ENCODE data around the gene MAPK4.
"Not testable (repeated sequence)": the region's sequence is repeated elsewhere in the genome, so short reads cannot be mapped to it uniquely, and the experiment has no call there.

The MAPK4 gene

DNA sequence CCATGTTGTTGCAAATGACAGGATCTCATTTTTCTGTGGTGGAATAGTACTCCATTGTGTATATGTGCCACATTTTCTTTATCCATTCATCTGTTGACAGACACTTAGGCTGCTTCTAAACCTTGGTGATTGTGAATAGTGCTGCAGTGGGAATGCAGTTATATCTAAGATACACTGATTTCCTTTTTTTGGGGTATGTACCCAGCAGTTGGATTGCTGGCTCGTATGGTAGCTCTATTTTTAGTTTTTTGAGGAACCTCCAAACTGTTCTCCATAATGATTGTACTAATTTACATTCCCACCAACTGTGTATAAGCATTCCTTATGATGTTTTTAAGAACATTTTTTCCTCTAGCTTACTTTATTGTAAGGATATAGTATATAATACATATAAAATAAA, 8.2 kb upstream of the MAPK4 start:
- not testable (repeated sequence) for H3K4me1 ChIP-seq (ENCODE audit: control insufficient read depth, insufficient read depth, low read length, unreplicated experiment); H2AFZ ChIP-seq (ENCODE audit: low read length, unreplicated experiment); H3K27ac ChIP-seq (ENCODE audit: low read depth, low read length); H3K79me2 ChIP-seq (ENCODE audit: control insufficient read depth, insufficient read depth, low read length, unreplicated experiment); H3K27me3 ChIP-seq (ENCODE audit: insufficient read depth, low read length); H3K4me3 ChIP-seq (ENCODE audit: low read depth, low read length); H3K36me3 ChIP-seq (ENCODE audit: insufficient read depth, low read length)

DNA sequence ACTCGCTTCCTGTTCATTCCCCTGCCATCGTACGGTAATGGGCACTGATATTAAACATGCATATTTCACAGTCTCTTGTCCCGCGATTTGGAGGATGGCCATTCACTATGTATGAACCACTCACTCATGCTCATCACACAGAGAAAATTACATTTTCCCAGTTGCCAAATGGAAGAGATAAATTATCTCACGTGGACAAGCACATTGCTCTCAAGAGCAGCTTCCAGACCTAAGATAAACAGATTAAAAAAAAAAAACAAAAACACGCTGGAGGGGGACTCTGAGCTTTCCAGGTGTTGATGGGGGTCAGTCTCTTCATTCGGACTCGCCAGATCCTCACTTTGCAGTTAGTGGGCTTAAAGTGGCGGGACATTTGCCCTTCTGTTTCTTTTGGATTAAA, 1.7 kb upstream of the MAPK4 start:
- H3K4me1 ChIP-seq (ENCODE audit: control insufficient read depth, insufficient read depth, low read length, unreplicated experiment): no peaks in the 10 kb centered on the region
- H3K79me2 ChIP-seq (ENCODE audit: control insufficient read depth, insufficient read depth, low read length, unreplicated experiment): no peaks in the 10 kb centered on the region
- peaks cover 58% of the 10 kb centered on the region for H3K27me3 ChIP-seq (ENCODE audit: insufficient read depth, low read length)
- H3K36me3 ChIP-seq (ENCODE audit: insufficient read depth, low read length): no peaks in the 10 kb centered on the region
- H3K4me3 ChIP-seq (ENCODE audit: low read depth, low read length): no peak overlapping the region
- no peak overlapping the region for H2AFZ ChIP-seq (ENCODE audit: low read length, unreplicated experiment)
- no peak overlapping the region for H3K27ac ChIP-seq (ENCODE audit: low read depth, low read length)

DNA sequence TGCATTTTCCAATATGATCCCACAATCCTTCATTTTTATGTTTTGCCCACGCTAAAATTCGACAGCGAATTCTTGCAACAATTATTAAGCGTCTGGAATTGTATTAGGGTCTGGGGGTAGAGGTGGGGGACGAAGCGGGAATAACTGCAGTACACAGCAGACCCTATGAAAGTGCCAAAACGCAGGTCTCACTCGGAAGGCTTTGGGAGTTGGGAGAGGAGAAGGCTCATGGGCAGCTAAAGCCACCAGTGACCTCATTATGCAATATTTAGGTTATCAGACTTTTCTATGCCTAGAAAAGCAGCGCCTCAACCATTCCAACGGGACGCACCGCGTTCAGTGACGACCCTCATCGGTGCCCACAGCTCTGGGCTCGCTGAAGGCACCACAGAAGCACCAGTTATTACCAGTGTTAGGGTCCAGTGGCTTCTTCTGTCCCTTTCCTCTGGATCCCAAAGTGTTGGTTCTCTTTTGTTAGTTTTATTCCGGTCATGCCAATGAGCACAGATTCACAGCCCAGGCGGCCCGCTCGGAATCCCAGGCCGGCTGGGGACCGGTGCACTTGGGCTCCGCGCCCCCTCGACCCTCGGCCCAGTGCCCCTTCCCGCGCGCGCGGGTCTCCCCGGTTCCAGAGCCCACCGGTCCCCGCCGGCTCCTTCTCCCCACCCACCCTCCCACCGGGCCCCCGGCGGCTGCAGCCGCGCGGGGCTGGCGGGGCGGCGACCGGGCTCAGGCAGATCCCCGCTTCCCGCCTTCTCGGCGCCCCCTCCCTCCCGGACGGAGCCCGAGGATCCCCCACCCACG, 737 bp upstream of the MAPK4 start:
- Histone ChIP-seq H3K27ac (ENCODE audit: low read depth, low read length) (no peak overlapping the region), H3K27me3 (ENCODE audit: insufficient read depth, low read length) (peaks cover 68% of the 10 kb centered on the region), H3K36me3 (ENCODE audit: insufficient read depth, low read length) (no peaks in the 10 kb centered on the region), H3K79me2 (ENCODE audit: control insufficient read depth, insufficient read depth, low read length, unreplicated experiment) (no peaks in the 10 kb centered on the region), H3K4me3 (ENCODE audit: low read depth, low read length) (no peak overlapping the region), H2AFZ (ENCODE audit: low read length, unreplicated experiment) (no peak overlapping the region), H3K4me1 (ENCODE audit: control insufficient read depth, insufficient read depth, low read length, unreplicated experiment) (no peaks in the 10 kb centered on the region)

DNA sequence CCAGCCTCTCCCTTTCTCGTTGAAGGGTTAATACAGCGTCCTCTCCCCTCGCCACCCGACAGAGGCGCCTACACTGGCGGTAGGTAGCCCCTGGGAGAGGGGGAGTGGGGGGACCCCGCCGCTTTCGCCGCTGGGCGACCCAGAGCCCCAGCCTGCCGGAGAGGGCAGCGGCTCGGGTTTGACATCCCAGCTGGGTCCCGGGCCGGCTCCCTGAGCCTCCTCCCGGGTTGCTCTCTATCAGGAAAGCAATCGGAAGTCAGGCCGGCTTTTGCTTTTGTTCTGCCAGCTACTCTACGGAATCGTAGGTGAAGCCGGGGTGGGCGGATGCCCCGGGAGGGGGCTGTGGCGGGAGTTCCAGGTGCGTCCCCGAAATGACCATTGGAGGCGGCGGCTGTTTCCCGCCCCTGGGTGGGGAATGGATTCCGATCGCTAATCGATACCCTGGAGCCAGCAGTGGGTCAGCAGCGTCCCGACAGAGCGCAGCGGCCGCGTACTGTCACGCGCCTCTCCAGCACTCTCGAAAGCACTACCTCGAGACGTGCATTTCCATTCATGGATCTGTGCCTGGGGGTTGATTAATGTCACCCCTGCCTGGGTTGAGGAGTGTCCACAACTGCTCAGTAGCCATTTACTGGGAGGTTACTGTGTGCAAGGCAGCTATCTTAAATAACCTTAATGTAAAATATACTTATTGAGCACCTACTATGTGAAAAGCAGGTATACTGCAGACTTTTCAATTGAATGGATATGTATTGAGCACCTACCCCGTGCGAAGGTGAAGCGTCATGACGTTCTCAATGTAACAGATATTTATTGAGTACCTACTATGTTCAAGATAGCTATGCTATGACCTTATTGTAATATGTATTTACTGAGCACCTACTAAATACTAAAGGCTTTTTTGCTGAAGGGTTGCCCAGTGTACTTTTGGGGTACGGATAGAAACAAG, 1.1 kb downstream of the MAPK4 start:
- Histone ChIP-seq H2AFZ (ENCODE audit: low read length, unreplicated experiment) (no peak overlapping the region), H3K4me1 (ENCODE audit: control insufficient read depth, insufficient read depth, low read length, unreplicated experiment) (no peaks in the 10 kb centered on the region), H3K27me3 (ENCODE audit: insufficient read depth, low read length) (peaks cover 79% of the 10 kb centered on the region), H3K4me3 (ENCODE audit: low read depth, low read length) (peak overlapping the region; percentile 66), H3K79me2 (ENCODE audit: control insufficient read depth, insufficient read depth, low read length, unreplicated experiment) (no peaks in the 10 kb centered on the region), H3K27ac (ENCODE audit: low read depth, low read length) (no peak overlapping the region), H3K36me3 (ENCODE audit: insufficient read depth, low read length) (no peaks in the 10 kb centered on the region)

DNA sequence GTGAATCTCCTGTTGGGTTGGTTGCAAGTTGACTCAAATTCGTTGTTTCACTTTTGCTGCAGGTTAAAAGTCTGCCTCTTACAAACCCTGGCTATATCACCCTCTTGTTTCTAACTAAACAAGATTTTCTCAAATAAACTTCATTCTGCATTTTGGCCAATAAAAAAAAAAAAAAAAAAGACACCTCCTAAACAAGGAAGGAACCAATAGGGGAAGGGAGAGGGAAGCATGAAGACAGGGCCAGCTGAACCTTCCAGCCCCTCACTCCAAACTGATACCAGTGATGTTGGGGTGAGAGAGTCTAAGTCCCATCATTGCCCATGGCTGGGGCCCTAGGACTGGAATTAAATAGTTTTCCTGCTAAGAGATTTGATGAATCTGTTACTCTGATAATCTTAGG, 2.4 kb downstream of the MAPK4 start:
- not testable (repeated sequence) for H3K4me1 ChIP-seq (ENCODE audit: control insufficient read depth, insufficient read depth, low read length, unreplicated experiment); H3K79me2 ChIP-seq (ENCODE audit: control insufficient read depth, insufficient read depth, low read length, unreplicated experiment); H3K4me3 ChIP-seq (ENCODE audit: low read depth, low read length); H3K27ac ChIP-seq (ENCODE audit: low read depth, low read length); H2AFZ ChIP-seq (ENCODE audit: low read length, unreplicated experiment); H3K36me3 ChIP-seq (ENCODE audit: insufficient read depth, low read length)
- peaks cover 77% of the 10 kb centered on the region for H3K27me3 ChIP-seq (ENCODE audit: insufficient read depth, low read length)

DNA sequence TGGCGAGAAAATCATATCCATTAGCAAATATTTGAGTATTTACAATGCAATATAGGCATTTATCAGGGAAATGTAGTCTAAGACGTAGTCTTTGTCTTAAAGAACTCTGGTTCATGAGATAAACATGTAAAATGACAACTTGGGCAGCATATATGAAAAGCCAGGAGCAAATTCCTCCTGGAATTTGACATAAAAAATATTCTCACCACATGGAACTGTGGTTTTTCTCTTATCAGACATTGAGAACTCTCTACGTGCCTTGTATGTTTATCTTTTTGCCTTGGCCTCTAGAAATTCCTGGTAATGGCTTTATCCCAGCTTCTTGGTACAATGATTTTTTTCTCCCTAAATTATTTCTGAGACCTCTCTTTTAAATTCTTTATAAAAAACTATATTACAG, 2.8 kb downstream of the MAPK4 start:
- no peaks in the 10 kb centered on the region for H3K79me2 ChIP-seq (ENCODE audit: control insufficient read depth, insufficient read depth, low read length, unreplicated experiment)
- H3K4me3 ChIP-seq (ENCODE audit: low read depth, low read length): no peak overlapping the region
- no peak overlapping the region for H3K27ac ChIP-seq (ENCODE audit: low read depth, low read length)
- peaks cover 72% of the 10 kb centered on the region for H3K27me3 ChIP-seq (ENCODE audit: insufficient read depth, low read length)
- H3K4me1 ChIP-seq (ENCODE audit: control insufficient read depth, insufficient read depth, low read length, unreplicated experiment): no peaks in the 10 kb centered on the region
- H3K36me3 ChIP-seq (ENCODE audit: insufficient read depth, low read length): no peaks in the 10 kb centered on the region
- H2AFZ ChIP-seq (ENCODE audit: low read length, unreplicated experiment): no peak overlapping the region

DNA sequence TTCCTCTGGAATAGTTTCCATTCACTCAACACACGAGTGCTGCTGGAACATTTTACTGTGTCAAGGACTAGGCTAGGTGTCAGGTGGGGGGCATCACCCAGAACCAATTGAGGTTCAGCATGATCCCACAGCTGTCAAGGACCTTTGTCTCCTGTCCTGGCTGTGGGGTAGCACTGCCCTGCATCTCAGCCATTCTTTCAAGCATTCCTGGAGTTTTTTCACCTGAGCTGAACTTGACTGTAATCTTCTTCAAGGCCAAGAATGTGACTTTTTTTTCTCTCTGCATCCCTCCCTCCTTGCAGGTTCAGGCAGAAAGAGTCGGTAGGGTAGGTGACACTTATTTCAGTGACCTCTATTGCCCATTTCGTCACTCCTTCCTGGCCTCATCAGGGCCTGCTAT, 3.5 kb downstream of the MAPK4 start:
- no peaks in the 10 kb centered on the region for H3K79me2 ChIP-seq (ENCODE audit: control insufficient read depth, insufficient read depth, low read length, unreplicated experiment)
- H3K36me3 ChIP-seq (ENCODE audit: insufficient read depth, low read length): no peaks in the 10 kb centered on the region
- H3K27ac ChIP-seq (ENCODE audit: low read depth, low read length): no peak overlapping the region
- H3K4me1 ChIP-seq (ENCODE audit: control insufficient read depth, insufficient read depth, low read length, unreplicated experiment): no peaks in the 10 kb centered on the region
- H3K27me3 ChIP-seq (ENCODE audit: insufficient read depth, low read length): peaks cover 66% of the 10 kb centered on the region
- H3K4me3 ChIP-seq (ENCODE audit: low read depth, low read length): no peak overlapping the region
- no peak overlapping the region for H2AFZ ChIP-seq (ENCODE audit: low read length, unreplicated experiment)

DNA sequence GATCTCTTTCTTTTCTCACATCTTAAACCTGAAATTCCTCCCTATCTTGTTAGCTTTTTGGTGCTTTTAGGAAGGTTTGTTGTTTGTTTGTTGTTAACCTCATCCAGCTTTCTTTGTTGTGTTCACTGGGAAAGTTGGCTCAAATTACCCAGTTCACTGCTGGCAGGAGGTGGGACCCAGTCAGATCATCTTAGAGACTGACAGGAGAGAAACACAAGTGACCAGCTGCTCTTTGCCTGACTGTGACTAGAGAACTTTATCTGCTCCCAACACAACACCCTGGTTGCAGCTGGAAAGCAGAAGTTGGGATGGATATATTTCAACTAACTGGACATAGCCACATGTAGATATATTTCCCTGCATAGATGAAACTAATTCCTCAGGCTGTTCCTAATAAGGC, 10.0 kb downstream of the MAPK4 start:
- H3K27me3 ChIP-seq (ENCODE audit: insufficient read depth, low read length): peaks cover 25% of the 10 kb centered on the region
- H2AFZ ChIP-seq (ENCODE audit: low read length, unreplicated experiment): no peak overlapping the region
- H3K27ac ChIP-seq (ENCODE audit: low read depth, low read length): no peak overlapping the region
- H3K4me1 ChIP-seq (ENCODE audit: control insufficient read depth, insufficient read depth, low read length, unreplicated experiment): no peaks in the 10 kb centered on the region
- no peak overlapping the region for H3K4me3 ChIP-seq (ENCODE audit: low read depth, low read length)
- no peaks in the 10 kb centered on the region for H3K79me2 ChIP-seq (ENCODE audit: control insufficient read depth, insufficient read depth, low read length, unreplicated experiment)
- no peaks in the 10 kb centered on the region for H3K36me3 ChIP-seq (ENCODE audit: insufficient read depth, low read length)

DNA sequence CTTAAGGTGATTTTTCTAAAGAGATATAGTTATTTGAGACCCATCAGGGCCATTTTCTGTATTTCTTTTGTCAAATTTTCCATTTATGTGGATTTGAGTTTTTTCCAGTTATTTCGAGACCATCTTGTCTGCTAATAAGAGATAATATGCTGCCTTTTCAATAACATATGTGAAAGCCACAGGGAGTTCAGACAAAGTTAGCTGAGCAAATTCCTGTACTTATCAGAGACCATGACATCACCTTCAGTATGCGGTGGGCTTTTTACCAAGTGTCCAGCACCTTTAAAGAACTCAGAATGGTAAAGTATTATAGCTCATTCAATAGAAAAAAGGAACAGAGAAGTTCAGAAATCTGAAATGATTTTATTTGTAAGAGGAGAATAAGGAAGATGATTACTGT, 11.7 kb downstream of the MAPK4 start:
- no peak overlapping the region for H2AFZ ChIP-seq (ENCODE audit: low read length, unreplicated experiment)

DNA sequence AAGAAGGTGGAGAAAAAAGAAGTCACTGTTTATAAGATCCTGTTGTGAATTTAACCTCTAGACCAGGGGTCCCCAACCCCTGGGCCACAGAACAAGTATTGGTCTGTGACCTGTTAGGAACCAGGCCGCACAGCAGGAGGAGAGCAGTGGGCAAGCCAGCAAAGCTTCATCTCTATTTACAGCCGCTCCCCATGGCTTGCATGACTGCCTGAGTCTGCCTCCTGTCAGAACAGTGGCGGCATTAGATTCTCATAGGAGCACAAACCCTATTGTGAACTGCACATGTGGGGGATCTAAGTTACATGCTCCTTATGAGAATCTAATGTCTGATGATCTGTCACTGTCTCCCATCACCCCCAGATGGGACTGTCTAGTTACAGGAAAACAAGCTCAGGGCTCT, 13.3 kb downstream of the MAPK4 start:
- peaks cover 14% of the 10 kb centered on the region for H3K27me3 ChIP-seq (ENCODE audit: insufficient read depth, low read length)
- not testable (repeated sequence) for H2AFZ ChIP-seq (ENCODE audit: low read length, unreplicated experiment); H3K4me3 ChIP-seq (ENCODE audit: low read depth, low read length); H3K4me1 ChIP-seq (ENCODE audit: control insufficient read depth, insufficient read depth, low read length, unreplicated experiment); H3K79me2 ChIP-seq (ENCODE audit: control insufficient read depth, insufficient read depth, low read length, unreplicated experiment); H3K27ac ChIP-seq (ENCODE audit: low read depth, low read length); H3K36me3 ChIP-seq (ENCODE audit: insufficient read depth, low read length)

More for the DNA sequence above, 11.7 kb downstream of the MAPK4 start:
- Histone ChIP-seq H3K27me3 (ENCODE audit: insufficient read depth, low read length) (peaks cover 14% of the 10 kb centered on the region), H3K4me1 (ENCODE audit: control insufficient read depth, insufficient read depth, low read length, unreplicated experiment) (no peaks in the 10 kb centered on the region), H3K4me3 (ENCODE audit: low read depth, low read length) (no peak overlapping the region), H3K79me2 (ENCODE audit: control insufficient read depth, insufficient read depth, low read length, unreplicated experiment) (no peaks in the 10 kb centered on the region), H3K36me3 (ENCODE audit: insufficient read depth, low read length) (no peaks in the 10 kb centered on the region), H3K27ac (ENCODE audit: low read depth, low read length) (no peak overlapping the region)

DNA sequence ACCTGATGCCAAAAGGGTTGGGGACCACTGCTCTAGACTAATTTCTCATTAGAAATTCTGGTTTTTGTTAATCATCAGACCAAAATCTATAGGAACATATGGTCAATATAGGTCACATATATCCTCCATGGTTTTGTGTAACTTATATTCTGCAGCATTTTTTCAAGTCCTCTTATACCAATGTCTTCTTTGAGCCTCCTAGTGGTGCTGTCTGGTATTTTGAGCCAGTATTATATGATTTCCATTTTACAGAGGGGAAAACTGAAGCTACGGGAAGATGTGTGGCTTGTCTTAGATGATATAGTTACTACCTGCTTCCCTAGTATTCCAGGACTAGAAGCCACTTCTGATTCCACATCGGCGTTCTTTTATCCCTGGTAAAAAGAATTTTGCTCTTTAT, 13.8 kb downstream of the MAPK4 start:
- Histone ChIP-seq H2AFZ (ENCODE audit: low read length, unreplicated experiment) (no peak overlapping the region), H3K27me3 (ENCODE audit: insufficient read depth, low read length) (peaks cover 14% of the 10 kb centered on the region), H3K36me3 (ENCODE audit: insufficient read depth, low read length) (no peaks in the 10 kb centered on the region), H3K27ac (ENCODE audit: low read depth, low read length) (no peak overlapping the region), H3K4me3 (ENCODE audit: low read depth, low read length) (no peak overlapping the region), H3K4me1 (ENCODE audit: control insufficient read depth, insufficient read depth, low read length, unreplicated experiment) (no peaks in the 10 kb centered on the region), H3K79me2 (ENCODE audit: control insufficient read depth, insufficient read depth, low read length, unreplicated experiment) (no peaks in the 10 kb centered on the region)

Data from ACC112 (cell line).